GM12878 (cell line): Measurements from ENCODE around the gene HMCN2. TPM values are rescaled to one million over a fixed set of nuclear protein-coding genes. Genes with fewer than 3 reads are reported as not detected.

Experiments
- ATAC-seq: fragments of 200-7000 bp; cut with Tn5 transposase; 3 replicates; pipeline ENCODE4 v1.9.1; 2020; ENCODE audit warnings: mild to moderate bottlenecking, moderate library complexity
- BruUV-seq: library from RNA; stranded (reverse); fragments of 400-500 nt; replicated peaks from 2 replicates; lab custom pipeline; 2021; lab: Mats Ljungman, UMichigan
- CTCF ChIA-PET: fragments of 300-600 bp; sonication (Branson Sonifier 250); formaldehyde crosslinking; extraction: SDS; loops from one replicate; lab custom pipeline; 2021; ENCODE audit warnings: inconsistent platforms; lab: Yijun Ruan, JAX
- POLR2A ChIA-PET: fragments of 350-600 bp; formaldehyde crosslinking; extraction: SDS; loops from one replicate; lab custom pipeline; 2021; ENCODE audit warnings: inconsistent platforms; lab: Charles Lee
- RAD21 ChIA-PET: fragments of 300-600 bp; sonication (Branson Sonifier 250); formaldehyde crosslinking; loops from one replicate; lab custom pipeline; 2023; ENCODE audit warnings: antibody characterized with exemption; ENCODE audit not compliant: unreplicated experiment; lab: Charles Lee
- SMC1A ChIA-PET: fragments of 300-600 bp; sonication (Branson Sonifier 250); formaldehyde crosslinking; loops from one replicate; lab custom pipeline; 2023; ENCODE audit not compliant: unreplicated experiment, uncharacterized antibody; lab: Charles Lee
- DNase-seq: peaks from one replicate; pipeline ENCODE4 v3.0.0-alpha.2; 2011; ENCODE audit warnings: low read depth, low spot score
- FAIRE-seq: peaks from 3 replicates; lab custom pipeline; 2011; peaks lifted over from hg19 to GRCh38; lab: Jason Lieb, UNC
- H2AFZ ChIP-seq: 2 replicates; pipeline ENCODE4 v1.6.0; 2011; ENCODE audit warnings: low read depth, low read length, control low read depth; ENCODE audit not compliant: control insufficient read depth
- H3K27ac ChIP-seq: 2 replicates; pipeline ENCODE4 v1.5.1; 2011; ENCODE audit warnings: control low read depth; ENCODE audit not compliant: control insufficient read depth, insufficient read depth
- H3K27me3 ChIP-seq, 2 experiments: replicated peaks in 1 of 2; 2 replicates each; pipeline versions ENCODE4 v1.6.0 to v1.6.1; 2011; ENCODE audit warnings: low read length in 1 of 2; ENCODE audit not compliant: control insufficient read depth in 2 of 2, insufficient read depth in 2 of 2
- H3K36me3 ChIP-seq, 2 experiments: 2 replicates each; pipeline ENCODE4 v1.5.1; 2011; ENCODE audit warnings: low read length in 1 of 2; ENCODE audit not compliant: control insufficient read depth in 2 of 2, insufficient read depth in 2 of 2
- H3K4me1 ChIP-seq: 2 replicates; pipeline ENCODE4 v1.6.1; 2011; ENCODE audit warnings: mild to moderate bottlenecking, low read length, moderate library complexity, mixed read lengths; ENCODE audit not compliant: control insufficient read depth, insufficient read depth
- H3K4me2 ChIP-seq: 2 replicates; pipeline ENCODE4 v1.6.0; 2011; ENCODE audit warnings: control low read depth; ENCODE audit not compliant: control insufficient read depth, insufficient read depth
- H3K4me3 ChIP-seq: fragments of 200-600 bp; sonication (generic); 2 replicates; pipeline ENCODE4 v1.5.1; 2016
- H3K79me2 ChIP-seq: 2 replicates; pipeline ENCODE4 v1.6.0; 2011; ENCODE audit warnings: low read length; ENCODE audit not compliant: control insufficient read depth, insufficient read depth
- H3K9ac ChIP-seq: 2 replicates; pipeline ENCODE4 v1.8.0; 2011; ENCODE audit warnings: low read length, control low read depth, mixed read lengths; ENCODE audit not compliant: control insufficient read depth, insufficient read depth
- H3K9me3 ChIP-seq: replicated peaks from 3 replicates; pipeline ENCODE4 v1.5.1; 2011; ENCODE audit warnings: mild to moderate bottlenecking, low read length; ENCODE audit not compliant: control insufficient read depth, insufficient read depth
- H4K20me1 ChIP-seq: 2 replicates; pipeline ENCODE4 v1.6.0; 2011; ENCODE audit not compliant: control insufficient read depth, insufficient read depth
- CHD4 ChIP-seq: fragments of 200-600 bp; sonication (generic); IDR thresholded peaks from 2 replicates; pipeline ENCODE4 v1.6.1; 2016; ENCODE audit warnings: mild to moderate bottlenecking
- CTCF ChIP-seq, 3 experiments: IDR thresholded peaks in 2 of 3; conservative IDR thresholded peaks in 1 of 3; 2 replicates each; pipeline ENCODE4 v1.5.1; 2011; ENCODE audit warnings: low read depth in 3 of 3, low read length in 3 of 3, mild to moderate bottlenecking in 3 of 3, control low read depth in 2 of 3, moderate library complexity in 2 of 3, inconsistent platforms in 1 of 3, mixed read lengths in 1 of 3; ENCODE audit not compliant: control insufficient read depth in 2 of 3, insufficient read depth in 1 of 3; ENCODE audit errors: extremely low read depth in 1 of 3
- RAD21 ChIP-seq: IDR thresholded peaks from 2 replicates; pipeline ENCODE4 v1.6.1; 2011; ENCODE audit warnings: mild to moderate bottlenecking, low read depth, low read length, moderate library complexity; ENCODE audit not compliant: insufficient read depth
- RB1 ChIP-seq: fragments of 450-650 bp; formaldehyde crosslinking; IDR thresholded peaks from 2 replicates; pipeline ENCODE4 v1.6.1; 2017; ENCODE audit warnings: mild to moderate bottlenecking, borderline replicate concordance
- SMARCA5 ChIP-seq: fragments of 450-650 bp; IDR thresholded peaks from 2 replicates; pipeline ENCODE4 v1.6.1; 2017; ENCODE audit warnings: mild to moderate bottlenecking
- SMC3 ChIP-seq: IDR thresholded peaks from 2 replicates; pipeline ENCODE4 v1.6.1; 2011; ENCODE audit warnings: low read length, improper control_type of control experiment, borderline replicate concordance
- SREBF2 ChIP-seq: IDR thresholded peaks from 2 replicates; pipeline ENCODE4 v1.6.1; 2012; ENCODE audit warnings: mild to moderate bottlenecking, low read length
- YY1 ChIP-seq: IDR thresholded peaks from 2 replicates; pipeline ENCODE4 v1.6.1; 2011; ENCODE audit warnings: low read depth, mild to moderate bottlenecking, low read length
- WGBS: methylation state at CpG from one replicate; pipeline ENCODE4 v1.1.6; 2016; ENCODE audit warnings: low lambda C conversion rate; ENCODE audit not compliant: insufficient replicate concordance, insufficient coverage; ENCODE audit errors: missing lambda C conversion rate; 5-methylcytosine and 5-hydroxymethylcytosine counted together
- in situ Hi-C: fragments of 300-500 bp; cut with MboI; formaldehyde crosslinking; loops from 9 replicates; pipeline ENCODE4 v1.14.3; 2018; ENCODE audit warnings: mixed read lengths
- intact Hi-C: fragments of 100-400 bp; cut with micrococcal nuclease; formaldehyde crosslinking; loops from one replicate; pipeline ENCODE4 v1.14.2; 2022; ENCODE audit not compliant: unreplicated experiment
- polyA plus RNA-seq, 11 experiments: library from polyadenylated mRNA; depleted of rRNA in 4 of 11; unstranded in 6 of 11; stranded (reverse) in 5 of 11; fragments of >200 nt; fragmentation: Nextera tagmentation in 4 of 11; fragmentation: Illumina TruSeq in 1 of 11; extraction: Ambion mirVana in 4 of 11; extraction: Trizol in 1 of 11; gene quantifications; 1 replicate in 1 of 11; 2 replicates in 10 of 11; pipeline versions ENCODE4 v1.2.1 to v1.2.3, GENCODE V29; 2011 to 2016; ENCODE audit warnings: inconsistent platforms in 2 of 11, missing spikeins in 2 of 11, low read depth in 1 of 11
- total RNA-seq, 4 experiments: library from RNA; depleted of rRNA in 3 of 4; stranded (reverse); fragments of >200 nt in 3 of 4; fragmentation: Illumina TruSeq in 1 of 4; extraction: Trizol in 1 of 4; gene quantifications; 2 replicates each; pipeline versions ENCODE4 v1.2.1 to v1.2.3, GENCODE V29; 2013 to 2021

HMCN2 gene
- total and polyA plus RNA-seq, 10 of the 15 experiments (the other 5 are each of a cell fraction or from before 2014, with no cell fraction given): 0.04 TPM; not detected in 9

GRCh38 chr9:130461218-130461630 lies 195.7 kb downstream of the HMCN2 start:
- Histone ChIP-seq H3K4me3 (no peak overlapping the region), H3K36me3 (no peaks in the 10 kb centered on the region), H3K9ac (no peak overlapping the region), H3K9me3 (no peaks in the 10 kb centered on the region), H3K79me2 (no peaks in the 10 kb centered on the region), H3K27me3 (peaks cover 0 to 2% of the 10 kb centered on the region in 2 experiments; a peak in 2 of 4 replicates), H4K20me1 (no peaks in the 10 kb centered on the region), H3K27ac (no peak overlapping the region), H3K4me2 (no peak overlapping the region), H2AFZ (no peak overlapping the region), H3K4me1 (no peaks in the 10 kb centered on the region)
- ATAC-seq (peak; percentile 94), DNase-seq (no peak), FAIRE-seq (peak; percentile 23)
- RAD21 ChIA-PET: interaction anchor here (0.9 to 1.4 kb wide), 2 partner anchors 221 to 240 kb away, joined by 4 to 6 read pairs; no protein-coding TSS in a partner anchor
- TF ChIP-seq RB1 (peak; percentile 56; the same call in 1 of the 2 replicates), SMC3 (peak; percentile 78), SMARCA5 (peak; percentile 28; the same call in 1 of the 2 replicates), CTCF (IDR thresholded peaks at IDR 0.05 in 2 of 3, conservative IDR thresholded peaks at IDR 0.05 in 1 of 3; ENCODE audit: control insufficient read depth in 2 of 3, extremely low read depth in 1 of 3, insufficient read depth in 1 of 3, low read depth in 3 of 3, low read length in 3 of 3) (peak; percentile 80 to 92 (median 92); a peak in 5 of 6 replicates), YY1 (peak; percentile 59; the same call in 1 of the 2 replicates), SREBF2 (no peak), CHD4 (no peak), RAD21 (peak; percentile 97)
- no TSS peak for BruUV-seq
- SMC1A ChIA-PET: interaction anchor here (2.0 kb wide), 1 partner anchor 221 kb away, joined by 12 read pairs; no protein-coding TSS in a partner anchor
- WGBS: 11% methylated on average over 18 of the region's 22 CpGs
- POLR2A ChIA-PET: interaction anchor here (0.6 kb wide), 1 partner anchor 953 kb away, joined by 3 read pairs; no protein-coding TSS in a partner anchor
- in situ Hi-C loops: no loop called here
- intact Hi-C loops: loop anchor here (1.0 kb wide), 1 partner anchor 221 kb away; no protein-coding TSS in a partner anchor
- CTCF ChIA-PET: interaction anchor here (0.8 to 9.4 kb wide), 4 partner anchors 221 to 585 kb away, joined by 3 to 111 read pairs (median 4); no protein-coding TSS in a partner anchor
